Measurements from ENCODE around the gene LANCL3.
"Not testable (repeated sequence)": the region's sequence is repeated elsewhere in the genome, so short reads cannot be mapped to it uniquely, and the experiment has no call there.

LANCL3 gene

DNA sequence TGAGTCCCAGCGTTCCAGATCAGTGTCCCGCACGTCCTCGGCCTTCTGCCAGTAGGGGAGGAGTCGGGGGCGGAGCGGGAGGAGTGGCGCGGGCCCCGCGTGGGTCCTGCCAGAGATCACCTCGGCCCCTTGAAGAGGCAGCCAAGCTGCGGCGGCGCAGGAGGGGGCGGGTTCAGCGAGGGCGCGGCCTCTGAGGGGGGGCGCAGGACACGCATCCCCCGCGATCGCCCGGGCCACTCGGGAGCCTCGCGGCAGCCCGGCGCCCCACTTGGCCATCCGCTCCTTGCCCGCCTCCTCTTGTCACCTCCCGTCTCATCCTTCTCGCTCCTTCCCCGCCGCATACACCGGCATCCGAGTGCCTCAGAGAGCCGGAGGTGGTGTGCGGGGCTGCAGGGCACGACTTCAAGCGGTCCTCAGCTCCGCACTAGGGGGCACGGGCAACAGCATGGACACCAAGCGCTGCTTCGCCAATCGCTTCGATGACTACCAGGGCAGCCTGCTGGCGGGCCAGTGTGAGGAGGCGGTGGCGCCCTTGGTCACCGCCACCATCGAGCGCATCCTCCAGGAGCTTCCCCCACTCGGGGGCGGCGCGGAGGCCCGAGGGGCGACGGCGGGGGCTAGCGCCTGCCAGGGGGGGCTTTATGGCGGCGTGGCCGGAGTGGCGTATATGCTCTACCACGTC lies at the start of gene LANCL3:
Gene LANCL3 (plus strand): TSS at position 236 of the 682 bp plus-strand sequence. CDS start 210 bp downstream, at position 446.
- not testable (repeated sequence) for DNase-seq

- not testable (repeated sequence) for DNase-seq
Measured at GRCh38 chrX:37523673-37524072, 47.8 kb upstream of the LANCL3 start.

DNA sequence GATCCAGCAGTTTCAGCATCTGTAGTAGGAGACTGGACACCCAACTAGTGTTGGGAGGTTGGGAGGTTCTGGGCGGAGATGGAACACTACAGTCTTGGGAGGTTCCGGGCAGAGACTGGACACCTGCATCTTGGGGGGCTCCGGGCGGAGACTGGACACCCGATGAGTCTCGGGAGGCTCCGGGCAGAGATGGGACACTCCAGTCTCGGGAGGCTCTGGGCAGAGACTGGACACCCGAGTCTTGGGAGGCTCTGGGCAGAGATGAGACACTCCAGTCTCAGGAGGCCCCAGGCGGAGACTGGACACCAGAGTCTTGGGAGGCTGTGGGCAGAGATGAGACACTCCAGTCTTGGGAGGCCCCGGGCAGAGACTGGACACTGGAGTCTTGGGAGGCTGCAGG lies 29.5 kb upstream of the LANCL3 start:
- DNase-seq, result no peak

DNA sequence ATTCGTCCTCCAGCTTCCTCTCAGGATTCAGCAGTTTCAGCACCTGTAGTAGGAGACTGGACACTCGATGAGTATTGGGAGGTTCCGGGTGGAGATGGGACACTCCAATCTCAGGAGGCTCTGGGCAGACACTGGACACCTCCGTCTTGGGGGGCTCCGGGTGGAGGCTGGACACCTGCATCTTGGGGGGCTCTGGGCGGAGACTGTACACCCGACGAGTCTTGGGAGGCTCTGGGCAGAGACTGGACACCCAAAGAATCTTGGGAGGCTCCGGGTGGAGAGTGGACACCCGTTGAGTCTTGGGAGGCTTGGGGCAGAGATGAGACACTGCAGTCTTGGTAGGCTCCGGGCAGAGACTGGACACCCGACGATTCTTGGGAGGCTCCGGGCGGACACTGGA lies 28.7 kb upstream of the LANCL3 start:
- DNase-seq, result no peak

GRCh38 chrX:37543324-37543723 lies 28.1 kb upstream of the LANCL3 start:
- DNase-seq, result no peak

- not testable (repeated sequence) for DNase-seq
Measured at GRCh38 chrX:37544531-37544930, 26.9 kb upstream of the LANCL3 start.

GRCh38 chrX:37545066-37545465 lies 26.4 kb upstream of the LANCL3 start:
- no peak for DNase-seq

- not testable (repeated sequence) for DNase-seq
Measured at GRCh38 chrX:37549619-37550018, 21.8 kb upstream of the LANCL3 start.

DNA sequence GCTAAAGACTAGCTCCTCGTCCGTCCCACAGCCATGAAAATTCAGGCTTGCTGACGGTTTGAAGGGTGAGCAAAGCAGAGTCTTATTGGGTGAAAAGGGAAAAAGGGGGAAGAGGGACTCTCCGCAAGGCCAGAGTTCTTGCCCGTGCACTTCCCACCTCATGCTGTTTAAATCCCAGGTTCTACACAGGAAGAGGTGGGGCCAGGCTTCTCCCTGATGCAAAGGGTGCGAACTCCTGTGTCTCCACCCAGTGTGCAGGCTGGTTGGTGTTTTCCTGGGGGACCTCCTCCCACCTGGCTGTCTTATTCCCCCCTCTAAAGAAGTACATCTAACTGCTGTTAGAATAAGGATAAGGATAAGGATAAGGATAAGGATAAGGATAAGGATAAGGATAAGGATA lies 18.0 kb upstream of the LANCL3 start:
- no peak for DNase-seq

DNA sequence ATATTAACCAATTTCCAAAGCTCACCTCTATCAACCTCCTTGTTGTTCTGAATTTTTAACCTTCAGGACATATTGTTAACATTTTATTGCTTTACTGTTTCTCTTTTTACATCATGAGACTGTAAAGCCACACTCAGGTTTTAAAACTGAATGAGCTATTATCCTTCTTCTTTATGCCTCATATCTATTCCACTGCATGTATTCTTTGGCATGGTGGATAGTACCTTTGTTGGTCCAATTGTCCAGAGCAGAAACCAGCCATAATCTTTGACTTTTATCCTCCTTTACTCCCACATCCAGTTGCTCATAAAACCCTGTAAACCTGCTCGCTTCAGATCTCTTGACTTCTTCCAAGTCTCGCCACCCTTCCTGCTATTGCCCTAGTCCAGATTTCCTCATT lies 6.2 kb upstream of the LANCL3 start:
- DNase-seq, result not testable (repeated sequence)

- DNase-seq, result not testable (repeated sequence)
Measured at GRCh38 chrX:37570349-37570748, 1.1 kb upstream of the LANCL3 start.

- not testable (repeated sequence) for DNase-seq
Measured at GRCh38 chrX:37572108-37572587, 687 bp downstream of the LANCL3 start.

DNA sequence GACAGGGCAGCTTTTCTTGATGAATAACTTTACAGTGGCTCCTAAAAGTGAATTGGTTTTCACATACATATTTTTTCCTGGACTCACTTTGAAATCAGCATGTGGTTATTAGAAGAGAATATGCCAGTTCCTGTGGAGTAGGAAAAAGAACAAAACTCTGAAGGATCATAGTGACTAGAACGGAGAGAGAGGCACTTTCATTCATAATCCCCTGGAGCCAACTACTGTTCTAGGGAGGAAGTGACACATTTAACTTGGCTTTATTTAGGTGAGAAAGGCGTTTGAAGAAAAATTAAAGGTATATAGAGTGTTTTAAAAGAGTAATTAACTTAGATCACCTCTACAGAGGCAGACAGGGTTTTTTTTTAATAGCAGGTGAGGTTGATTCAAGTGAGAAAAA lies 1.7 kb downstream of the LANCL3 start:
- not testable (repeated sequence) for DNase-seq

DNA sequence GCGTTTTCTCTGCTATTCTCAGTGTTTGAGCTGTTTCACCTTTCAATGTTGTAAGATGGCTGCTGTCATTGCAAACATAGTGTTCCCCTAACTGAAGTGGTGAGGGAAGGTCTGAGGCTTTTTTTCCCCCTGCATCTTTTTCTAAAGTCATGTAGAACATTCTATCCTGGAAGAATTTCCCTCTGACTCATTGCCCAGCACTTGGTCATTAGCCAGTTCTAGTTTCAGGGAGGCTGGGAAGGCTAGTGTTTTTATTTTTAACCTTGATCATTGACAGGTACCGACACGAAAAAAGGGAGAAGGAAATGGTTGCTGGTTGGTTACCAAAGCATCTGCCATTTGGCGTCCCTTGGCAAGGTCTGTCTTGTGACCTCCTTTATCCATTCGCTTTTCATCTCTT lies 6.6 kb downstream of the LANCL3 start:
- no peak for DNase-seq

DNA sequence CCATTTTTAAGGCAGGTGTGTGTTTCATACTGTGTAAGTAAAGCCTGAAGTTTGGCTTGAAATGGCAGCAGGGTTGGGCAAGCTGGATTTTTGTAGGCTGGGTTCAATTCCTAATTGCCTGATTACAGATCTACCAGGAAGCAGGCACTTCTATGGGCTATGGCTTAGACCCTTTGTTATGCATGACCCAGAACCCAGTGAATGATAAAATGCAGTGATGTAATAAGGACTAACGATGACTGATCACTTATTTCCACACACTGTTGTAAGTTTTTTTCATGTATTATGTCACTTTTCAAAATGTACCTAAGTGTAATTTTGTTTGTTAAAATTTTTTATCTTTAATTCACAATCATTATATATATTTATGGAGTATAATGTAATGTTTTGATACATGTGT lies 8.6 kb downstream of the LANCL3 start:
- DNase-seq, result no peak

- DNase-seq, result not testable (repeated sequence)
Measured at GRCh38 chrX:37587337-37587736, 15.9 kb downstream of the LANCL3 start.

- no peak for DNase-seq
Measured at GRCh38 chrX:37590047-37590446, 18.6 kb downstream of the LANCL3 start.

- no peak for DNase-seq
Measured at GRCh38 chrX:37594755-37595382, 23.4 kb downstream of the LANCL3 start.

DNA sequence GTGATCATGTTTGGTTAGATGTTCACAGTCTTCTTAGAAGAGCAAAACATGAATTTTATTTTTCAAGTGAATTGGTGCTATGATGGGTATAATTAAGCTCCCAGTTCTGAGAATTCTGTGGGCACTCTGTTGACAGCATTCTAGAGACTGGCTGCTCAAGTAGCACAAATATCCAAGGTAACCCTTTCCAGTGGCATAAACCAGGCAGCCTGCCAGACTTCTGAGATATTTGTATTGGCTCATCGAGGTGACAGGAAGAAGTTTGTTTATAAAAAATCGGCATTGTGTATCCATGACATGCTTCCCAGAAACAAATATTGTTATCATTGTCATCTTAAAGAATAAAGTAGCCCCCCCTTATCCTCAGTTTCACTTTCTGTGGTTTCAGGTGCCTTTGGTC lies 28.3 kb downstream of the LANCL3 start:
- DNase-seq, result no peak

- DNase-seq, result no peak
Measured at GRCh38 chrX:37603938-37604409, 32.5 kb downstream of the LANCL3 start.

DNA sequence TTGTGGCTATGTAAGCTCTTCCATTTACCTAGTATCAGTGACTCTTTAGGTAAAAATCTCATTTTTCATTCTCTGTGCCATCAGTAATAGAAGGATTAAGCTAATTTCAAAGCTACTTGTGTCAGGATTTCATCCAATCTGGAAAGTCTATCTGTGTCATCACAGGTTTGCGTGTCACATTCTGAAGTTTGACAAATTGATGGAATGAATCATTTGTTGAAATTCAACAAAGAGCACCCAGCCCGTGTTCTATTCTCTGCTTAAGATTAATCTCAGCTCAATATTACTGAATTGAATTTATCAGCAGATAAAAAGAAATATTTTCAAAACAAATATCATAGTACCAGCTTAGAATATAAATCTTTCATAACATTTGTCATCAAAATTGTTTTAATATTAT lies 35.8 kb downstream of the LANCL3 start:
- no peak for DNase-seq

- DNase-seq, result no peak
Measured at GRCh38 chrX:37608156-37608555, 36.7 kb downstream of the LANCL3 start.

- no peak for DNase-seq
Measured at GRCh38 chrX:37609727-37610126, 38.3 kb downstream of the LANCL3 start.

DNA sequence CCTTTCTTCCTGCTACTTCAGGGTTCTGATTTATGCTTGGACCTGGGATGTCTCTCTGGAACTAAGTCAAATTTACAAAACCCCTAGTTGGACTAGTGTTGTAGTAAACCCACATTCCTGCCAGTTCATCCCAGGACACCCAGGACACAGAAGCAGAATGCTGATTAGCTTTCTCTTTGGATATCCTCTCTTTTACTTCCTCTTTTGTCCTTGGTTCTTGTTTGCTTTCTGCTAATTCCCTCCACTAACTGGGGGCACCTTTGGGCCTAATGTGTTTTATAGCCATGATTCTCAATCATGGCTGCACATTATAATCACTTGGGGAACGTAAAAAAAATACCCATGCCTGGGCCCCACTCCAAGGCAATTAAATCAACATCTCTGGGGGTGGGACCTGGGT lies 42.5 kb downstream of the LANCL3 start:
- no peak for DNase-seq
